Hepatocyte (in vitro differentiated cells): ENCODE measurements around the gene CTRL. TPM values are rescaled to one million over a fixed set of nuclear protein-coding genes. Genes with fewer than 3 reads are reported as not detected.

ENCODE experiments used
- DNase-seq: peaks from one replicate; pipeline ENCODE4 v3.0.0-alpha.2; 2016; ENCODE audit warnings: low spot score
- H2AFZ ChIP-seq: fragments of 200-600 bp; sonication (generic); 2 replicates; pipeline ENCODE4 v1.6.0; 2016; ENCODE audit warnings: antibody characterized with exemption, mild to moderate bottlenecking
- H3K27ac ChIP-seq: fragments of 200-600 bp; sonication (generic); 2 replicates; pipeline ENCODE4 v1.5.1; 2016; ENCODE audit warnings: mild to moderate bottlenecking
- H3K27me3 ChIP-seq: fragments of 200-600 bp; sonication (generic); 2 replicates; pipeline ENCODE4 v1.6.1; 2016
- H3K36me3 ChIP-seq: fragments of 200-600 bp; sonication (generic); replicated peaks from 2 replicates; pipeline ENCODE4 v1.5.1; 2016; ENCODE audit warnings: low read depth; ENCODE audit not compliant: insufficient read depth
- H3K4me1 ChIP-seq: fragments of 200-600 bp; sonication (generic); 2 replicates; pipeline ENCODE4 v1.5.1; 2016; ENCODE audit warnings: mild to moderate bottlenecking, moderate library complexity; ENCODE audit not compliant: insufficient read depth
- H3K4me2 ChIP-seq: fragments of 200-600 bp; sonication (generic); 2 replicates; pipeline ENCODE4 v1.6.0; 2016
- H3K4me3 ChIP-seq: fragments of 200-600 bp; sonication (generic); 2 replicates; pipeline ENCODE4 v1.5.1; 2016; ENCODE audit warnings: mild to moderate bottlenecking
- H3K79me2 ChIP-seq: fragments of 200-600 bp; sonication (generic); 2 replicates; pipeline ENCODE4 v1.6.0; 2017; ENCODE audit warnings: mild to moderate bottlenecking
- H3K9me2 ChIP-seq: fragments of 200-600 bp; sonication (generic); replicated peaks from 2 replicates; pipeline ENCODE4 v1.6.0; 2017; ENCODE audit warnings: mild to moderate bottlenecking; ENCODE audit not compliant: insufficient read depth
- H3K9me3 ChIP-seq: fragments of 200-600 bp; sonication (generic); 2 replicates; pipeline ENCODE4 v1.5.1; 2016; ENCODE audit warnings: low read depth, mild to moderate bottlenecking
- H4K20me1 ChIP-seq: fragments of 200-600 bp; sonication (generic); 2 replicates; pipeline ENCODE4 v1.6.0; 2016; ENCODE audit warnings: mild to moderate bottlenecking; ENCODE audit not compliant: insufficient read depth, poor library complexity, severe bottlenecking
- EZH2 ChIP-seq: fragments of 200-600 bp; sonication (generic); IDR thresholded peaks from 2 replicates; pipeline ENCODE4 v1.6.1; 2016; ENCODE audit warnings: antibody characterized with exemption, mild to moderate bottlenecking, borderline replicate concordance
- EZH2phosphoT487 ChIP-seq: fragments of 200-600 bp; sonication (generic); IDR thresholded peaks from one replicate; pipeline ENCODE4 v1.6.1; 2018; ENCODE audit warnings: antibody characterized with exemption, mild to moderate bottlenecking, low read depth, moderate library complexity; ENCODE audit not compliant: unreplicated experiment, severe bottlenecking
- WGBS: methylation state at CpG from one replicate; pipeline ENCODE4 v1.1.6; 2016; ENCODE audit warnings: low lambda C conversion rate; ENCODE audit errors: missing lambda C conversion rate; 5-methylcytosine and 5-hydroxymethylcytosine counted together
- polyA plus RNA-seq: library from polyadenylated mRNA; unstranded; fragments of >200 nt; fragmentation: Nextera tagmentation; extraction: Ambion mirVana; gene quantifications from 2 replicates; pipeline ENCODE4 v1.2.1, GENCODE V29; 2016
- total RNA-seq: library from RNA; depleted of rRNA; stranded (reverse); fragments of >200 nt; gene quantifications from 2 replicates; pipeline ENCODE4 v1.2.3, GENCODE V29; 2014
- TF ChIP-seq, protein P1 (sequence below): fragments of 200-600 bp; sonication (generic); IDR thresholded peaks from 2 replicates; pipeline ENCODE4 v1.5.1; 2016; ENCODE audit warnings: antibody characterized with exemption, mild to moderate bottlenecking; ENCODE audit not compliant: poor library complexity

Gene CTRL
- total and polyA plus RNA-seq, 2 experiments from 2014 or later: 0.63 to 12.5 TPM

- no peak overlapping the region for H2AFZ ChIP-seq
- no peaks in the 10 kb centered on the region for H3K9me3 ChIP-seq
- H3K4me3 ChIP-seq: no peak overlapping the region
- WGBS: 96% methylated on average over 20 of the region's 20 CpGs
- H3K27ac ChIP-seq: no peak overlapping the region
- no peaks in the 10 kb centered on the region for H3K79me2 ChIP-seq
- no peaks in the 10 kb centered on the region for H3K27me3 ChIP-seq
- no peaks in the 10 kb centered on the region for H4K20me1 ChIP-seq
- DNase-seq: no peak
- H3K36me3 ChIP-seq: no peaks in the 10 kb centered on the region
- no peaks in the 10 kb centered on the region for H3K9me2 ChIP-seq
- TF ChIP-seq EZH2phosphoT487 (no peak), EZH2 (no peak)
- TF ChIP-seq, protein P1, sequence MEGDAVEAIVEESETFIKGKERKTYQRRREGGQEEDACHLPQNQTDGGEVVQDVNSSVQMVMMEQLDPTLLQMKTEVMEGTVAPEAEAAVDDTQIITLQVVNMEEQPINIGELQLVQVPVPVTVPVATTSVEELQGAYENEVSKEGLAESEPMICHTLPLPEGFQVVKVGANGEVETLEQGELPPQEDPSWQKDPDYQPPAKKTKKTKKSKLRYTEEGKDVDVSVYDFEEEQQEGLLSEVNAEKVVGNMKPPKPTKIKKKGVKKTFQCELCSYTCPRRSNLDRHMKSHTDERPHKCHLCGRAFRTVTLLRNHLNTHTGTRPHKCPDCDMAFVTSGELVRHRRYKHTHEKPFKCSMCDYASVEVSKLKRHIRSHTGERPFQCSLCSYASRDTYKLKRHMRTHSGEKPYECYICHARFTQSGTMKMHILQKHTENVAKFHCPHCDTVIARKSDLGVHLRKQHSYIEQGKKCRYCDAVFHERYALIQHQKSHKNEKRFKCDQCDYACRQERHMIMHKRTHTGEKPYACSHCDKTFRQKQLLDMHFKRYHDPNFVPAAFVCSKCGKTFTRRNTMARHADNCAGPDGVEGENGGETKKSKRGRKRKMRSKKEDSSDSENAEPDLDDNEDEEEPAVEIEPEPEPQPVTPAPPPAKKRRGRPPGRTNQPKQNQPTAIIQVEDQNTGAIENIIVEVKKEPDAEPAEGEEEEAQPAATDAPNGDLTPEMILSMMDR: no peak
- no peak overlapping the region for H3K4me2 ChIP-seq
- H3K4me1 ChIP-seq: no peaks in the 10 kb centered on the region
Measured at GRCh38 chr16:67946128-67946569, 14.5 kb upstream of the CTRL start.

- Histone ChIP-seq H3K36me3 (no peaks in the 10 kb centered on the region), H3K4me2 (no peak overlapping the region), H3K4me1 (no peaks in the 10 kb centered on the region), H3K27ac (no peak overlapping the region), H3K9me3 (no peaks in the 10 kb centered on the region), H3K27me3 (no peaks in the 10 kb centered on the region), H2AFZ (no peak overlapping the region), H3K9me2 (no peaks in the 10 kb centered on the region), H4K20me1 (no peaks in the 10 kb centered on the region), H3K4me3 (no peak overlapping the region), H3K79me2 (no peaks in the 10 kb centered on the region)
- TF ChIP-seq EZH2phosphoT487 (no peak), EZH2 (no peak)
- TF ChIP-seq, protein P1: no peak
- no peak for DNase-seq
- WGBS: 94% methylated on average over 24 of the region's 24 CpGs
Measured at GRCh38 chr16:67945392-67945933, 13.8 kb upstream of the CTRL start.

GRCh38 chr16:67944690-67945391, 13.2 kb upstream of the CTRL start:
- Histone ChIP-seq H3K4me3 (no peak overlapping the region), H3K4me2 (no peak overlapping the region), H4K20me1 (no peaks in the 10 kb centered on the region), H3K79me2 (peaks cover 3% of the 10 kb centered on the region), H3K36me3 (no peaks in the 10 kb centered on the region), H3K27me3 (no peaks in the 10 kb centered on the region), H3K4me1 (no peaks in the 10 kb centered on the region), H2AFZ (no peak overlapping the region), H3K9me3 (no peaks in the 10 kb centered on the region), H3K27ac (no peak overlapping the region), H3K9me2 (no peaks in the 10 kb centered on the region)
- TF ChIP-seq EZH2 (no peak), EZH2phosphoT487 (no peak)
- TF ChIP-seq, protein P1: no peak
- no peak for DNase-seq
- 99% methylated on average over 24 of the region's 24 CpGs for WGBS
